ENCODE results near the gene FXYD6.

DNA sequence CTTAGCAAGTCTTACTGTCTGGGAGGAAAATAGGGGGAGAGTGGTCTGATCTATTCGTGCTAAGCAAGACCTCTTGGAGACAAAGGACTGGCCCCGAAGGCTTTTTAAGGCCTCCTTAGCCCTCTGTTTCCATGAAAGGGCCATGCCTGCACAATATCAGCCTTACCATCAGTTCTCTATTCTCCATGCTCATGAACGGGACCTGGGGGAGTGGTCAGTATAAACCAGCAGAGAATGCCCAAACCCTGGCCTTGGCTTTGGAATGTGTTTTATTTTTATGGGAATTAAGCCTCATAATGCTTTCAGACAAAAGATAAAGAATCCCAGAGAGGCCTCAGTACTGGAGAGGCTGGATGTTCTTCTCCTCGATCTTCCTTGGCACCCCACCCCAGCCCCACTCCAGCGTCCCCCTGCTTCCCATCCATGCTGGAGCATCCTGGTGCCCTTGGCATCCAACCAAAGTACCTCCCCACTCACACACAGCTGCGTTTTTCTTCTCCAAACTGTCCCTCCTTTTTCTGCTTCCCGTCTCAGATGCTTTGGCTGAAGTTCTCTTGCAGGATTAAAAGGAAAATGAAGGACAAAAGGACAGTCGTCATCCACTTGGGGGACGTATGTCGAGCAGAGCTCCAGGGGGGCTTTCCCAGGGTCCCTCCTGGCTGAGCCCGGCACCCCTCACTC is 18.6 kb downstream of the FXYD6 start:
- TF ChIP-seq EZH2 (IDR thresholded peaks at IDR 0.05; ENCODE audit: insufficient read depth, low read length): no peak
- TF ChIP-seq, protein P1, sequence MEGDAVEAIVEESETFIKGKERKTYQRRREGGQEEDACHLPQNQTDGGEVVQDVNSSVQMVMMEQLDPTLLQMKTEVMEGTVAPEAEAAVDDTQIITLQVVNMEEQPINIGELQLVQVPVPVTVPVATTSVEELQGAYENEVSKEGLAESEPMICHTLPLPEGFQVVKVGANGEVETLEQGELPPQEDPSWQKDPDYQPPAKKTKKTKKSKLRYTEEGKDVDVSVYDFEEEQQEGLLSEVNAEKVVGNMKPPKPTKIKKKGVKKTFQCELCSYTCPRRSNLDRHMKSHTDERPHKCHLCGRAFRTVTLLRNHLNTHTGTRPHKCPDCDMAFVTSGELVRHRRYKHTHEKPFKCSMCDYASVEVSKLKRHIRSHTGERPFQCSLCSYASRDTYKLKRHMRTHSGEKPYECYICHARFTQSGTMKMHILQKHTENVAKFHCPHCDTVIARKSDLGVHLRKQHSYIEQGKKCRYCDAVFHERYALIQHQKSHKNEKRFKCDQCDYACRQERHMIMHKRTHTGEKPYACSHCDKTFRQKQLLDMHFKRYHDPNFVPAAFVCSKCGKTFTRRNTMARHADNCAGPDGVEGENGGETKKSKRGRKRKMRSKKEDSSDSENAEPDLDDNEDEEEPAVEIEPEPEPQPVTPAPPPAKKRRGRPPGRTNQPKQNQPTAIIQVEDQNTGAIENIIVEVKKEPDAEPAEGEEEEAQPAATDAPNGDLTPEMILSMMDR (IDR thresholded peaks at IDR 0.05; ENCODE audit: insufficient read depth, low read depth, low read length): no peak
